ENCODE data around the gene PTPN11.
"Not testable (repeated sequence)": the region's sequence is repeated elsewhere in the genome, so short reads cannot be mapped to it uniquely, and the experiment has no call there.

PTPN11 gene

DNA sequence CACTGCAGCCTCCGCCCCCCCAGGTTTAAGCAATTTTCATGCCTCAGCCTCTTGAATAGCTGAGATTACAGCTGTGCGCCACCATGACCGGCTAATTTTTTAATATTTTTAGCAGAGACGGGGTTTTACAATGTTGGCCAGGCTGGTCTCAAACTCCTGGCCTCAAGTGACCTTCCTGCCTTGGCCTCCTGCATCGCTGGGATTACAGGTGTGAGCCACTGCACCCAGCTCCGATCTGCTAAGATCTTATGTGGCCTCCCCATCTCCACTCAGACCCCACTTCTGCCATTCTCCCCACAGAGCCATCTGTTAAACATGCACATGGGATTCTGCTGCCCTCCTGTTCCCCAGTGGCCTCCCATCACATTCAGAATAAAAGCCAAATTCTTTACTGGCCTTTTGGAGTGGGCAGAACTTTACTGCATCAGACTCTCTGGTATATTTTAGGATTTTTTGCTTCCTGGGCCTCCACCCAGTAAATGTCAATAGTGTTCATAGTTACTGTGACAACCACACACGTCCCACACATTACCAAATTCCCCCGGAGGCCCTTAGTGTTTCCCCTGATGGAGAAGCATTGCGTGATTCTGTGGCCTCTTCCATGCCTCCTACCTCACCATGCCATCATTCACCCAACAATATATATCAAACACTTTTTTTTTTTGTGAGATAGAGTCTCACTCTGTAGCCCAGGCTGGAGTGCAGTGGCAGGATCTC lies 96.3 kb downstream of the PTPN11 start:
- no peak for DNase-seq (ENCODE audit: low read depth in 3 of 3)

DNA sequence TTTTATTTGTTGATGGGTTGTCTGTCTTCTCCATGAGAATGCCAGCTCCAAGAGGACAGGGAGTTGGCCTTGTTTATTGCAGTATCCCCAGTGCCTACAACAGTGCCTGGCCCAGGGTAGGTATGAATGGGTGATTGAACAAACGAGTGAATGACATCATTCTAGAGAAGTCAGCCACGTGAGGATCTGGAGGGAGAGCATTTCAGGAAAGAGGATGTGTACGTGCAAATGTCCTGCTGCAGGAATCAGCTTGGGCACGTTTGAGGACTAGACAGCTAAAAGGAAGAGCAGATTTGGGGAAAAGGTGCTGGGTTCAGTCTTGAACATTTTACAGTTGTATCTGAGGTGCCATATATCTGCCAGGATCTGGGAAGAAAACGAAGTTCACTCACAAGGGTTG lies 97.1 kb downstream of the PTPN11 start:
- no peak for DNase-seq (ENCODE audit: low read depth in 3 of 3)

DNA sequence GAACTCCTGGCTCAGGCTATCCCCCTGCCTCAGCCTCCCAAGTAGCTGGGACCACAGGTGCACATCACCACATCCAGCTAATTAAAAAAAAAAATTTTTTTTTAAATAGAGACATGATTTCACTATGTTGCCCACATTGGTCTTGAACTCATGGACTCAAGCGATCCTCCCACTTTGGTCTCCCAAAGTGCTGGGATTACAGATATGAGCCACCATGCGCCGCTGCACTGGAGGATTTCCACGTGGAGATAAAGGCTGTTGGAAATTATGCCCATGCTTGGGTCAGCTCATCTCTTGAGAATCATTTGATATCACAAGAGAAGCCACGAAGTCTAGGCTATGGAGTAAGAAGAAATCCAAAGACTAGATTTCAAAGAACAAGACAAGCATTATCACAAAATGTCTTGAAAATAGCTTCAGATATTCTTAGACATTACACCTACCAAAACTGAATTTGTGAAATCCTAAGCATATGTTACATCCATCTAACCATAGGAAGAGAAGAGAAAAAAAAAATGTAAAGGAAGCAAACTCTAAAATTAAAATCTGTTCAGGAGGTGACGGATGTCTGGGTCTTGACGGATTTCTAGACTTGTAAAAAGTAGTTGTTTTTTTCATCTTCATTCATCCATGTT lies 99.1 kb downstream of the PTPN11 start:
- DNase-seq (ENCODE audit: low read depth in 3 of 3), result no peak

GRCh38 chr12:112518365-112518735 lies 99.6 kb downstream of the PTPN11 start:
- DNase-seq (ENCODE audit: low read depth in 3 of 3), result no peak

DNA sequence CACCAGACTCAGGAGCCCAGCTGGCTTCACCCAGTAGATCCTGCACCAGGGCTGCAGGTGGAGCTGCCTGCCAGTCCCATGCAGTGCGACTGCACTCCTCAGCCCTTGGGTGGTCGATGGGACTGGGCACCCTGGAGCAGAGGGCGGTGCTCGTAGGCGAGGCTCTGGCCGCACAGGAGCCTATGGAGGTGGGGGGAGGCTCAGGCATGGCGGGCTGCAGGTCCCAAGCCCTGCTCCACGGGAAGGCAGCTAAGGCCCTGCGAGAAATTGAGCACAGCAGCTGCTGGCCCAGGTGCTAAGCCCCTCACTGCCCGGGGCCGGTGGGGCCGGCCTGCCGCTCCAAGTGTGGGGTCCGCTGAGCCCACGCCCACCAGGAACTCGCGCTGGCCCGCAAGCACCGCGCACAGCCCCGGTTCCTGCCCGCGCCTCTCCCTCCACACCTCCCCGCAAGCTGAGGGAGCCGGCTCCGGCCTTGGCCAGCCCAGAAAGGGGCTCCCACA lies 101.1 kb downstream of the PTPN11 start:
- DNase-seq (ENCODE audit: low read depth in 3 of 3), result not testable (repeated sequence)

DNA sequence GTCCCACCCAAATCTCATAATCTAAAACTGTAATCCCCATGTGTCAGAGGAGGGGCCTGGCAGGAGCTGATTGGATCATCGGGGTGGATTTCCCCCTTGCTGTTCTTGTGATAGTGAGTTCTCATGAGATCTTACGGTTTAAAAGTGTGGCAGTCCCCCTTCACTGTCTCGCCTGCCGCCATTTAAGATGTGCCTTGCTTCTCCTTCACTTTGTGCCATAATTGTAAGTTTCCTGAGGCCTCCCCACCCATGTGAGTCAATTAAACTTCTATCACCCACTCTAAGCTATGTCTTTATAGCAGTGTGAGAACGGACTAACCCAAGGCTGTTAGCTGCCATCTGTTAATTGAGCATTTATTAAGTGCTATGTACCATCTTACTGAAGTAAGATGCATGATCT lies 105.1 kb downstream of the PTPN11 start:
- no peak for DNase-seq (ENCODE audit: low read depth in 3 of 3)

DNA sequence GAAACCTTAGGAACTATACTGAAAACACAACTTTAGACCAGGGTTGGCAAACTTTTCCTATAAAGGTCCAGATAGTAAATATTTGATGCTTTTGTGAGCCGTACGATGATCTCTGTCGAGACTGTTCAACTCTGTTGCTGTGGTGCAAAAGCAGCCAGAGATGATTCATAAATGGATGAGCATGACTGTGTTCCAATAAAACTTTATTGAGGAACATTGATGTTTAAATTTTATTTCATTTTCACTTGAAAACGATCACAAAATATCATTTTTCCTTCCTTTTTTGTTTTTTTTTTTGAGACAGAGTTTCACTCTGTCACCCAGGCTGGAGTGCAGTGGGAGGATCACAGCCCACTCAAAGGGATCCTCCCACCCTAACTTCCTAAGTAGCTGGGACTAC lies 105.5 kb downstream of the PTPN11 start:
- no peak for DNase-seq (ENCODE audit: low read depth in 3 of 3)

DNA sequence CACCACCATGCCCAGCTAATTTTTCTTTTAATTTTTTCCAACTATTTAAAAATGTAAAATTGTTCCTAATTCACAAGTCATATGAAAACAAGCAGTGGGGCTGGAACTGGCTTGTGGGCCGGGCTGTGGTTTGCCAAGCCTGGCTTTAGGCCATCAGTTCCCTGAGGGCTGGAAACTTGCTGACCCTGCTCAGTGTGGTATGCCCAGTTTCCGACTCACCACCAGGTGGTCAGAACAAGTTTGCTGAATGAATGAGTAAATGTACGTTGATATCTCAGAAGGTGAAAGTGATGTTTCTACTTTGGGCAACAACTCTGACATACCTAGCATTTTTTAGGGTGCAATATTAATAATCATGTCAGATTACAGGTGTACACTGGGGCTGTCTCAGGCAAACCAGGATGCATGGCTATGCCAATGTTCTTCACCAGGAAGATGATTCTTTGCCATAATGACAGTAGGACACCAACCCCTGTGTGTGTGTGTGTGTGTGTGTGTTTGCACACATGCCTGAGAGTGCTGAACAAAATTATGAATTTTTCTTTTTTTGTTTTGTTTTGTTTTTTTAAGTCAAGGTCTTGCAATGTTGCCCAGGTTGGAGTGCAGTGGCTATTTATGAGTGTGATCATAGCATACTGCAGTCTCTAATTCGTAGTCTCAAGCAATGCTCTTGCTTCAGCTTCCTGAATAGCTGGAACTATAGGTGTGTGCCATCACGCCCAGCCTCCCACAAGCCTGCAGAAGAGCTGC lies 106.1 kb downstream of the PTPN11 start:
- no peak for DNase-seq (ENCODE audit: low read depth in 3 of 3)

- no peak for DNase-seq (ENCODE audit: low read depth in 3 of 3)
These were observed 106.7 kb downstream of the PTPN11 start for GRCh38 chr12:112525426-112525809.

DNA sequence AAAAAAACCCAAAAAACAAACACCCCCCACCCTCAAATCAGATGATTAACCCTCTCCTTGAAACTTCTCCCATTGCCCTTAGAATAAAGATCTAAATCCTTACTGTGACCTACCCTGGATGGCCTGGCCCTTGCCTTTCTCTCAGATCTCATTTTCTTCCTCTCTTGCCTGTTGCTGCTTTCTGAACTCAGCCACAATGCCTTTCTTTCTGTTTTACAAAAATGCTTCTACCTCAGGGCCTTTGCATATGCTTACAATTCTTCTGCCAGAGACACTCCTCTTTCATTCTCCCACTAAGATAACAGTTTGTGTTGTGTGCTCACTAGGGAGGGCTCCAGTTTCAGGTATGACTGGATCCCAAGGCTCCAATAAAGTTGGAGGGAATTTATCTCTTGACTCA lies 108.3 kb downstream of the PTPN11 start:
- DNase-seq (ENCODE audit: low read depth in 3 of 3), result no peak

DNA sequence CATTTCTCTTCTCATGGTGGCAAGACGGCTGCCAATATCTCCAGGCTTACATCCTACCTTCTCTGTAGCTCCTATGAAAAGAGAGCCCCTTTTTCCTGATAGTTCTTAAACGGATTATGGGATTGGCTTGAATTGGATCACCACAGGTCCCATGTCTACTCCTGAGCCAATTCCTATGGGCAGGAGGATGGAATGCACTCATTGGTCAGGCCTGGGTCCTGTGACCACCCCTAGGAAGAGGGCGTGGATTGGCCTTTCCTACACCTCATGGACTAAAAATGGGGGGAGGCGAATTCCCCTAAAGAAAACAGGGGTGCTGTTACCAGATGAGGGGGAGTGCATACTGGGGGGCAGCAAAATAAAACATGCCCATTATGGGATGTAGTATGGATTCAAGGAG lies 108.8 kb downstream of the PTPN11 start:
- no peak for DNase-seq (ENCODE audit: low read depth in 3 of 3)

DNA sequence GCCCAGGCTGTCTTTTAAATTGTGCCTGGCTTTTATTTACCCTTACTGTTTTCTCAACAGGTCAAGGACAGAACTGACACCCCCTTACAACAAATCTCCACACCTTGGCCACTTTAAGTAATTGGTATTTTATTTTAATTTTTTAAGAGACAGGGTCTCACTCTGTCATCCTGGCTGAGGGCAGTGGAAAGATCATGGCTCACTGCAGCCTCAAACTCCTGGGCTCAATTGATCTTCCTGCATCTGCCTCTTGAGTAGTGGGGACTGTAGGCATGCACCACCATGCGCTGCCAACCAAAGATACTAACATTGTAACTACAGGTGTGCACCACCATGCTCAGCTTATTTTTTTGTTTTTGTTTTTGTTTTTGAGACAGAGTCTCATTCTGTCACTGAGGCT lies 109.8 kb downstream of the PTPN11 start:
- no peak for DNase-seq (ENCODE audit: low read depth in 3 of 3)

- no peak for DNase-seq (ENCODE audit: low read depth in 3 of 3)
These were observed 112.2 kb downstream of the PTPN11 start for GRCh38 chr12:112530941-112531340.

DNA sequence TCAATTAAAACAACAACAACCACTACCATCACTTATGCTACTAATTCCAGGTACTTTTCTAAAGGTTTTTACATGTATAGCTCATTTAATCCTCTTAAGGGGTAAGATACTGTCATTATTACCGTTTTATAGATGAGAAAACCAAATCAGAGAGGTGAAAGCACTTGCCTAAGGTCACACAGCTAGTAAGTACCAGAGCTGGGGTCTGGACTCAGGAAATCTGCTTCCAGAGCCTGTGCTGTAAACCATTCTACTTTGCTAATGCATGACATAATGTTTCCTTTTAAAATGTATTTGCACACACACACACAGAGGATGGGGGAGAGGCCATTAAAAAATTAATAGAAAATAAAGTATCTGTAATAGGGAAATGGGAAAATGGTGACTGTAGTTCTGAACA lies 113.4 kb downstream of the PTPN11 start:
- DNase-seq (ENCODE audit: low read depth in 3 of 3), result no peak

GRCh38 chr12:112533528-112533927 lies 114.8 kb downstream of the PTPN11 start:
- no peak for DNase-seq (ENCODE audit: low read depth in 3 of 3)

GRCh38 chr12:112535017-112535416 lies 116.3 kb downstream of the PTPN11 start:
- DNase-seq (ENCODE audit: low read depth in 3 of 3), result no peak

GRCh38 chr12:112535637-112536366 lies 117.1 kb downstream of the PTPN11 start:
- no peak for DNase-seq (ENCODE audit: low read depth in 3 of 3)

DNA sequence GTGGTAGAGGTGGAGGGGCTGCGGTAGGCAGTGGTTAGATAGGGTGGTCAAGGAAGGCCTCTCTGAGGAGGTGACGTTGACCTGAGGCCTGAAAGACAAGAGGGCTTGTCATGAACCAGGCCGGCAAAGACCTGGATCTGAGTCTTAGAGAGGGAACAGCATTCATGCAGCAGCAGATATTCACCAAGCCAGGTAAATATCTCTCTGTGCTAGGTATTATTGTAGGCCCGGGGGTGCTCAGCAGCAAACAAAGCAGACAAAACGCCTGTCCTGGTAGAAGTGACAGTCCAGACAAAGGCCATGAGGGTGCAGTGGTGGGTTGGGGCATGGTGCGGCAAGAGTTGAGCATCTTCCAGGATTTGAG lies 117.6 kb downstream of the PTPN11 start:
- DNase-seq (ENCODE audit: low read depth in 3 of 3), result no peak

- DNase-seq (ENCODE audit: low read depth in 3 of 3), result no peak
These were observed 119.1 kb downstream of the PTPN11 start for GRCh38 chr12:112537710-112538396.

DNA sequence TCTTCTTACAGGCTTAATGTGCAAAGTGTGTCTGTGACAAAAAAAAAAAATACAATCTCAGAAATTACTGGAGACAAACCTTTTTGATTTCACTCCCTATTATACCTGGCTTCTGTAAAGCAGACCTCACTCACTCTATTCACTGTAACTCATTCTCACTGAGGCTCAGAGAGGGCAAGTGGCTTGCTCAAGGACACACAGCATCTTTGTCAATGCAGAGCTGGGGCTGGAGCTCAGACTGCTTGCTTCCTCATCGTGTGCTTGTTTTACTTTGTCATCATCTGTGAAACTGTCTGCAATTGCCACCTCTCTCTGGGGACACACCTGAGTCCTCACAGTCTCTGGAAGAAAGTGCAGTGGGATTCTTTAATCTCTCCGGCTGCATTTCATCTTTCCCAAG lies 120.0 kb downstream of the PTPN11 start:
- no peak for DNase-seq (ENCODE audit: low read depth in 3 of 3)

- DNase-seq (ENCODE audit: low read depth in 3 of 3), result no peak
These were observed 120.5 kb downstream of the PTPN11 start for GRCh38 chr12:112539221-112539620.

DNA sequence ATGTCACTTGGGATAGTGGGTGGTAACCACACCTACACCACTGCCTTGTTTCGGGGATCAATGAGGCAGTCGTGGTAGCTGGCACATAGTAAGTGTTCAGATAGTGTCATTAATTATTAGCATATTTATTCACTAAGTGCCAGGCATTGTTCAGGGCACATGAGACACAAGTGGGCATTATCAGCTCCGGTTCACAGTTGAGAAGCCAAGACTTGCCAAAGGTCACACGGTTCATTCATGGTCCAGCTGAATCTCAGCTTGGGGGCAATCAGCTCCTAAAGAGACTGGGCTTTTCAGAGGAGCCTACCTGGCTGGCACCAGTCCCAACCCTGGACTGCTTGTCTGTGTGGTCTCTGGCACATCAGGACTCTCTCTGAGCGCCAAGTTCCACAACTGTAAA lies 121.3 kb downstream of the PTPN11 start:
- DNase-seq (ENCODE audit: low read depth in 3 of 3), result no peak

Measured in stimulated activated CD4-positive, alpha-beta T cell treated with anti-CD3 and anti-CD28 coated beads, TNF-alpha, amount 100 ng/mL, for 24 hours (primary cell).